HG03064 (cell line): ENCODE measurements around the gene ACSF3.

Source experiments
- ATAC-seq: cut with Tn5 transposase; IDR thresholded peaks from one replicate; pipeline ENCODE4 v1.9.1; 2021; ENCODE audit warnings: low read depth; ENCODE audit not compliant: unreplicated experiment

The ACSF3 gene

GRCh38 chr16:89105599-89106151 is 12.0 kb downstream of the ACSF3 start:
- ATAC-seq: no peak

GRCh38 chr16:89106533-89107202 is 13.0 kb downstream of the ACSF3 start:
- no peak for ATAC-seq

GRCh38 chr16:89107203-89107582 is 13.5 kb downstream of the ACSF3 start:
- no peak for ATAC-seq

- ATAC-seq: no peak
Observed at GRCh38 chr16:89108416-89108815, 14.8 kb downstream of the ACSF3 start.

- no peak for ATAC-seq
Observed at GRCh38 chr16:89110641-89111040, 17.0 kb downstream of the ACSF3 start.

- ATAC-seq: no peak
Observed at GRCh38 chr16:89111263-89111662, 17.6 kb downstream of the ACSF3 start.

- no peak for ATAC-seq
Observed at GRCh38 chr16:89112377-89113151, 18.9 kb downstream of the ACSF3 start.

GRCh38 chr16:89113152-89113547 is 19.5 kb downstream of the ACSF3 start:
- ATAC-seq: no peak

- ATAC-seq: no peak
Observed at GRCh38 chr16:89113661-89114060, 20.0 kb downstream of the ACSF3 start.

GRCh38 chr16:89114159-89114981 is 20.7 kb downstream of the ACSF3 start:
- no peak for ATAC-seq

GRCh38 chr16:89115216-89115861 is 21.7 kb downstream of the ACSF3 start:
- peak; percentile 71 for ATAC-seq

- no peak for ATAC-seq
Observed at GRCh38 chr16:89116341-89117226, 22.9 kb downstream of the ACSF3 start.

GRCh38 chr16:89117227-89117974 is 23.7 kb downstream of the ACSF3 start:
- ATAC-seq: no peak

GRCh38 chr16:89117975-89118289 is 24.3 kb downstream of the ACSF3 start:
- ATAC-seq: no peak

GRCh38 chr16:89118361-89119165 is 24.9 kb downstream of the ACSF3 start:
- no peak for ATAC-seq

GRCh38 chr16:89119166-89119621 is 25.5 kb downstream of the ACSF3 start:
- ATAC-seq: no peak

GRCh38 chr16:89119661-89120141 is 26.0 kb downstream of the ACSF3 start:
- ATAC-seq: no peak

- no peak for ATAC-seq
Observed at GRCh38 chr16:89120281-89120680, 26.6 kb downstream of the ACSF3 start.
